HepG2 (cell line): Measurements from ENCODE around the gene CBX6. TPM values are rescaled to one million over a fixed set of nuclear protein-coding genes. Genes with fewer than 3 reads are reported as not detected.

Experiments
- ATF2 ChIP-seq: sonication (generic); formaldehyde crosslinking; IDR thresholded peaks from 2 replicates; pipeline ENCODE4 v1.4.0; 2020; ENCODE audit warnings: missing genetic modification reagents
- ATF5 ChIP-seq: sonication (generic); formaldehyde crosslinking; IDR thresholded peaks from 2 replicates; pipeline ENCODE4 v1.4.0; 2020; ENCODE audit warnings: mild to moderate bottlenecking, low read depth, missing genetic modification reagents
- BCLAF1 ChIP-seq: fragments of 450-650 bp; IDR thresholded peaks from 2 replicates; pipeline ENCODE4 v1.6.1; 2017; ENCODE audit warnings: mild to moderate bottlenecking
- CEBPB ChIP-seq: IDR thresholded peaks from 2 replicates; pipeline ENCODE4 v1.6.1; 2011; ENCODE audit warnings: low read depth, low read length, improper control_type of control experiment, borderline replicate concordance
- MAZ ChIP-seq, 2 experiments: sonication (generic) in 1 of 2; formaldehyde crosslinking in 1 of 2; IDR thresholded peaks; 2 replicates each; pipeline versions ENCODE4 v1.5.0 to v1.6.1; 2012 to 2020; ENCODE audit warnings: low read depth in 2 of 2, mild to moderate bottlenecking in 2 of 2, borderline replicate concordance in 1 of 2, improper control_type of control experiment in 1 of 2, low read length in 1 of 2, missing genetic modification reagents in 1 of 2, moderate library complexity in 1 of 2
- NAIF1 ChIP-seq: sonication (generic); formaldehyde crosslinking; IDR thresholded peaks from 2 replicates; pipeline ENCODE4 v1.5.0; 2020; ENCODE audit warnings: mild to moderate bottlenecking, missing genetic modification reagents, borderline replicate concordance
- POLR2A ChIP-seq, 2 experiments: IDR thresholded peaks; 2 replicates each; pipeline ENCODE4 v1.6.1; 2011; ENCODE audit warnings: low read depth in 2 of 2, low read length in 2 of 2, mild to moderate bottlenecking in 1 of 2, moderate library complexity in 1 of 2; ENCODE audit not compliant: insufficient read depth in 1 of 2
- REXO4 ChIP-seq: sonication (generic); formaldehyde crosslinking; IDR thresholded peaks from 2 replicates; pipeline ENCODE4 v1.8.0; 2022; ENCODE audit warnings: missing genetic modification reagents, mild to moderate bottlenecking, borderline replicate concordance
- SRY ChIP-seq: sonication (generic); formaldehyde crosslinking; IDR thresholded peaks from 2 replicates; pipeline ENCODE4 v1.8.0; 2022; ENCODE audit warnings: mild to moderate bottlenecking, missing genetic modification reagents
- TIGD3 ChIP-seq: sonication (generic); formaldehyde crosslinking; IDR thresholded peaks from 2 replicates; pipeline ENCODE4 v1.5.1; 2020; ENCODE audit warnings: mild to moderate bottlenecking, missing genetic modification reagents, borderline replicate concordance
- polyA plus RNA-seq, 8 experiments: library from polyadenylated mRNA; depleted of rRNA in 3 of 8; stranded (reverse) in 7 of 8; unstranded in 1 of 8; fragments of >200 nt; fragmentation: Illumina TruSeq in 4 of 8; extraction: Trizol in 4 of 8; gene quantifications; 2 replicates each; pipeline versions ENCODE4 v1.2.1 to v1.2.3, GENCODE V29; 2011 to 2016; ENCODE audit warnings: low read depth in 4 of 8, missing spikeins in 1 of 8, mixed read lengths in 1 of 8; ENCODE audit not compliant: insufficient read depth in 1 of 8
- total RNA-seq, 5 experiments: library from RNA; depleted of rRNA; stranded (reverse); fragments of >200 nt; fragmentation: Illumina TruSeq; extraction: Trizol; gene quantifications; 2 replicates each; pipeline ENCODE4 v1.2.3, GENCODE V29; 2016; ENCODE audit warnings: low read depth in 1 of 5

Gene CBX6
- total and polyA plus RNA-seq, 2 of the 13 experiments (the other 11 are each of a cell fraction or from before 2014, with no cell fraction given), result 1.7 to 6.5 TPM

- no peak for TF ChIP-seq REXO4 (CRISPR knock-in tag)
- no peak for TF ChIP-seq BCLAF1
- TF ChIP-seq CEBPB, result no peak
- TF ChIP-seq POLR2A (IDR thresholded peaks at IDR 0.05; ENCODE audit: insufficient read depth in 1 of 2, low read depth in 2 of 2, low read length in 2 of 2), result no peak
- TF ChIP-seq NAIF1 (CRISPR knock-in tag), result no peak
- TF ChIP-seq ATF5 (CRISPR knock-in tag), result no peak
- no peak for TF ChIP-seq TIGD3 (CRISPR knock-in tag)
- TF ChIP-seq ATF2 (CRISPR knock-in tag), result no peak
- TF ChIP-seq SRY (CRISPR knock-in tag), result no peak
- no peak for TF ChIP-seq MAZ (IDR thresholded peaks at IDR 0.05; ENCODE audit: borderline replicate concordance, low read depth, low read length)
- no peak for TF ChIP-seq MAZ (CRISPR knock-in tag; IDR thresholded peaks at IDR 0.05; ENCODE audit: low read depth)
These were observed 47.7 kb upstream of the CBX6 start (continued) for GRCh38 chr22:38919631-38920190.
